ENCODE data around the gene TIPARP. TPM values are rescaled to one million over a fixed set of nuclear protein-coding genes. Genes with fewer than 3 reads are reported as not detected.

The TIPARP gene
- total RNA-seq, 1 donor from 2014 or later: 27.2 TPM

- no peak for DNase-seq
- Histone ChIP-seq H3K36me3 (peaks cover 17% of the 10 kb centered on the region), H3K4me1 (peaks cover 100% of the 10 kb centered on the region), H3K27me3 (ENCODE audit: low read depth) (no peaks in the 10 kb centered on the region), H3K27ac (replicated peaks) (peak overlapping the region; percentile 73), H3K4me3 (peak overlapping the region; percentile 16), H3K9me3 (replicated peaks) (no peaks in the 10 kb centered on the region)
- TF ChIP-seq CTCF (IDR thresholded peaks at IDR 0.05; ENCODE audit: borderline replicate concordance): no peak
- intact Hi-C loops (cut with micrococcal nuclease): no loop called here
These were observed 8.1 kb downstream of the TIPARP start for GRCh38 chr3:156682501-156682900.

- Histone ChIP-seq H3K4me1 (peaks cover 100% of the 10 kb centered on the region), H3K27me3 (ENCODE audit: low read depth) (no peaks in the 10 kb centered on the region), H3K27ac (replicated peaks) (peak overlapping the region; percentile 73), H3K4me3 (no peak overlapping the region), H3K9me3 (replicated peaks) (no peaks in the 10 kb centered on the region), H3K36me3 (peaks cover 14% of the 10 kb centered on the region)
- DNase-seq: no peak
- intact Hi-C loops (cut with micrococcal nuclease): no loop called here
- TF ChIP-seq CTCF (IDR thresholded peaks at IDR 0.05; ENCODE audit: borderline replicate concordance): no peak
These were observed 8.6 kb downstream of the TIPARP start for GRCh38 chr3:156682963-156683362.

DNA sequence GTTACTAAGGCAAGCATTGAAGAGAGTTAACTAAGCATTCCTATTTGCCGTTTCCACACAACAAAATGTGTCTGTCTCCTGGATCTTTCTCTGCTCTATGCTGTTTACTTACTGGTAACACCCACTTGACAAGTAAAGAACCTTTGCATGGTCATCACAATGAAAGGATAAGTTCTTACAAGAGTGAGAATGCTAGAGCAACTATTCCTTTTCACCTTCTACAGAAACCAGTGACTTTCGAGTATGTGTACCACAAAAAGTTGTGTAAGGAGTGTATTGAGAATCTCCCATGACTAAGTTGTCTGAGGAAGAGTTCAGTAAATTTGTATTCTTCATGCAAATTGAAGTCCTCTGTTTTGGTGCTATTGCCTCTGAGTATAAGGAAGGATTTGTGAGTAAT lies 10.8 kb downstream of the TIPARP start:
- no peak for DNase-seq
- H3K27me3 ChIP-seq (ENCODE audit: low read depth): no peaks in the 10 kb centered on the region
- no peak for TF ChIP-seq CTCF (IDR thresholded peaks at IDR 0.05; ENCODE audit: borderline replicate concordance)
- no peaks in the 10 kb centered on the region for H3K36me3 ChIP-seq
- no peak overlapping the region for H3K27ac ChIP-seq (replicated peaks)
- intact Hi-C loops (cut with micrococcal nuclease): no loop called here
- peaks cover 100% of the 10 kb centered on the region for H3K4me1 ChIP-seq
- no peak overlapping the region for H3K4me3 ChIP-seq
- H3K9me3 ChIP-seq (replicated peaks): no peaks in the 10 kb centered on the region

DNA sequence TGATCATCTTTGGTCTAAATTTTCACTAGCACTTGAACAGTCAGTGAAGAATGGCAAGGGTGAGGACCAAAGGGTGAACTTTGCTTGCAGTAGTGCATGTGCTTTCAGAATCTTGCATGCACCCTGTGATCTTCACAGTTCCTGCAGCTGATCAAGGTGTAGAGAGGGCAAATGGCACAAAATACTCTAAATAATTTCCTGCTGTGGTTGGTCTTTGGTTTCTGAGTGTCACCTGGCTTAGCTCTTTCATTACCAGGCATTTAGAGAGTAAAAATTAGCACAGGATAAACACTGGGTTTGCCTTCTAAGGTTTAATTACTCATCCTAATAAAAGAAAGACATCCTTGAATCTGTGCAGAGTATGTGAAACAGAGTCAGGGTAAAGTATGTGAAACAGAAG lies 11.4 kb downstream of the TIPARP start:
- H3K27ac ChIP-seq (replicated peaks): no peak overlapping the region
- H3K36me3 ChIP-seq: no peaks in the 10 kb centered on the region
- H3K27me3 ChIP-seq (ENCODE audit: low read depth): no peaks in the 10 kb centered on the region
- H3K4me1 ChIP-seq: peaks cover 100% of the 10 kb centered on the region
- intact Hi-C loops (cut with micrococcal nuclease): no loop called here
- H3K4me3 ChIP-seq: no peak overlapping the region
- TF ChIP-seq CTCF (IDR thresholded peaks at IDR 0.05; ENCODE audit: borderline replicate concordance): no peak
- H3K9me3 ChIP-seq (replicated peaks): no peaks in the 10 kb centered on the region
- DNase-seq: no peak

- H3K36me3 ChIP-seq: no peaks in the 10 kb centered on the region
- peaks cover 100% of the 10 kb centered on the region for H3K4me1 ChIP-seq
- TF ChIP-seq CTCF (IDR thresholded peaks at IDR 0.05; ENCODE audit: borderline replicate concordance): no peak
- H3K27ac ChIP-seq (replicated peaks): no peak overlapping the region
- intact Hi-C loops (cut with micrococcal nuclease): no loop called here
- no peak for DNase-seq
- H3K4me3 ChIP-seq: no peak overlapping the region
- no peaks in the 10 kb centered on the region for H3K9me3 ChIP-seq (replicated peaks)
- no peaks in the 10 kb centered on the region for H3K27me3 ChIP-seq (ENCODE audit: low read depth)
These were observed 12.6 kb downstream of the TIPARP start for GRCh38 chr3:156687023-156687422.

All from left ventricle myocardium inferior (tissue), 1 donor.